ENCODE results near the gene MAGED1. TPM values are rescaled to one million over a fixed set of nuclear protein-coding genes. Genes with fewer than 3 reads are reported as not detected.

MAGED1 gene
- total and polyA plus RNA-seq, 7 donors: 27.0 to 51.4 (median 35.8) TPM

- TF ChIP-seq EP300 (IDR thresholded peaks at IDR 0.05): no peak
- TF ChIP-seq POLR2A (IDR thresholded peaks at IDR 0.05): no peak
- TF ChIP-seq POLR2AphosphoS5 (IDR thresholded peaks at IDR 0.05): no peak
- TF ChIP-seq, protein P1, sequence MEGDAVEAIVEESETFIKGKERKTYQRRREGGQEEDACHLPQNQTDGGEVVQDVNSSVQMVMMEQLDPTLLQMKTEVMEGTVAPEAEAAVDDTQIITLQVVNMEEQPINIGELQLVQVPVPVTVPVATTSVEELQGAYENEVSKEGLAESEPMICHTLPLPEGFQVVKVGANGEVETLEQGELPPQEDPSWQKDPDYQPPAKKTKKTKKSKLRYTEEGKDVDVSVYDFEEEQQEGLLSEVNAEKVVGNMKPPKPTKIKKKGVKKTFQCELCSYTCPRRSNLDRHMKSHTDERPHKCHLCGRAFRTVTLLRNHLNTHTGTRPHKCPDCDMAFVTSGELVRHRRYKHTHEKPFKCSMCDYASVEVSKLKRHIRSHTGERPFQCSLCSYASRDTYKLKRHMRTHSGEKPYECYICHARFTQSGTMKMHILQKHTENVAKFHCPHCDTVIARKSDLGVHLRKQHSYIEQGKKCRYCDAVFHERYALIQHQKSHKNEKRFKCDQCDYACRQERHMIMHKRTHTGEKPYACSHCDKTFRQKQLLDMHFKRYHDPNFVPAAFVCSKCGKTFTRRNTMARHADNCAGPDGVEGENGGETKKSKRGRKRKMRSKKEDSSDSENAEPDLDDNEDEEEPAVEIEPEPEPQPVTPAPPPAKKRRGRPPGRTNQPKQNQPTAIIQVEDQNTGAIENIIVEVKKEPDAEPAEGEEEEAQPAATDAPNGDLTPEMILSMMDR (IDR thresholded peaks at IDR 0.05): no peak
- H3K4me3 ChIP-seq: no peak overlapping the region
- no peaks in the 10 kb centered on the region for H3K9me3 ChIP-seq
- no peaks in the 10 kb centered on the region for H3K4me1 ChIP-seq
- WGBS, 2 donors: 86 to 92% methylated on average over 3 of the region's 3 CpGs
- no peaks in the 10 kb centered on the region for H3K36me3 ChIP-seq
- no peak for DNase-seq
- intact Hi-C loops (cut with DNase I): no loop called here
- no peak overlapping the region for H3K27ac ChIP-seq
- H3K27me3 ChIP-seq: no peaks in the 10 kb centered on the region
These were observed 27.2 kb upstream of the MAGED1 start for GRCh38 chrX:51866210-51866609.

- intact Hi-C loops (cut with DNase I): no loop called here
- no peak for TF ChIP-seq POLR2A (IDR thresholded peaks at IDR 0.05)
- no peak for TF ChIP-seq EP300 (IDR thresholded peaks at IDR 0.05)
- TF ChIP-seq, protein P1 (IDR thresholded peaks at IDR 0.05): no peak
- no peak for TF ChIP-seq POLR2AphosphoS5 (IDR thresholded peaks at IDR 0.05)
- Histone ChIP-seq H3K27ac (no peak overlapping the region), H3K4me1 (no peaks in the 10 kb centered on the region), H3K36me3 (no peaks in the 10 kb centered on the region), H3K27me3 (no peaks in the 10 kb centered on the region), H3K9me3 (no peaks in the 10 kb centered on the region), H3K4me3 (no peak overlapping the region)
- DNase-seq: no peak
- WGBS, 2 donors: 97 to 98% methylated on average over 1 of the region's 1 CpG
These were observed 25.8 kb upstream of the MAGED1 start for GRCh38 chrX:51867626-51868025.

DNA sequence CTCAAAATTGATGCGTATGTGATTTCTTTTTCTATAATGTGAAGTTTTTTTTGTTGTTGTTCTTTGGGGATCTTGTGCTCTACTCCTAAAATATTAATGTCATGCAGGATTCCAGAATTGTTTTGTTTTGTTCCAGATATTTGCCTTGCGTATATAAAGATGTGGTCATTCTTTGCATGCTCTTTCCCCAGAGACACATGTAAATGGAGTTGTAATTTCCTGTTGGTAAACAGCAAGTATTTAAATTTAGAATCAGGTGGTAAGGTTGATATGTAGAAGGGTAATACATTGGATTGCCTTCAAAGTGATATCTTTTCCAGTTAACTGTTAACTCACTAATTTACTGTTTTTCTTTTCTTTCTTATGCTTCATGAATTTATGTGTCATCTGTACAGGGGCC lies 23.1 kb upstream of the MAGED1 start:
- Histone ChIP-seq H3K9me3 (no peaks in the 10 kb centered on the region), H3K4me3 (no peak overlapping the region), H3K4me1 (no peaks in the 10 kb centered on the region), H3K27ac (no peak overlapping the region), H3K36me3 (no peaks in the 10 kb centered on the region), H3K27me3 (no peaks in the 10 kb centered on the region)
- WGBS, 2 donors: 96 to 97% methylated on average over 2 of the region's 2 CpGs
- no peak for DNase-seq
- intact Hi-C loops (cut with DNase I): no loop called here
- TF ChIP-seq POLR2AphosphoS5 (IDR thresholded peaks at IDR 0.05): no peak
- no peak for TF ChIP-seq POLR2A (IDR thresholded peaks at IDR 0.05)
- TF ChIP-seq, protein P1 (IDR thresholded peaks at IDR 0.05): no peak
- no peak for TF ChIP-seq EP300 (IDR thresholded peaks at IDR 0.05)

DNA sequence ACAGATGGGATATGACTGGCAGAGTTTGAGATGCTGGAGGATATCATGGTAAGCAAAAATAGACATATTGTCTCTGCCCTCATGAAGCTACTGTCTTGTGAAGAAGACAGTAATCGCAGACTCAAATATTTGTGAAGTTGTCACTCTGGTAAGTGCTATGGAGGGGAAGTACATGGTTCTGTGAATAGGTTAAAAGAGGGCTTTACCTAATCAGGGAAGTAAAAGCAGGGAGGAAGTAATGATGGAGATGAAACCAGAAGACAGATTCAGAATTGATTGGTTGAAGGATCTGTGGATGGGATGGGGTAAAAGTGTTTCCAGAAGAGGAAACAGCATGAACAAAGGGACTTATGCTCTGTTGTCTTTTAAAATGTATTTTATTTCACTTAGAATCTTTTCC lies 19.3 kb upstream of the MAGED1 start:
- intact Hi-C loops (cut with DNase I): no loop called here
- 81 to 100% methylated on average over 1 of the region's 1 CpG for WGBS, 2 donors
- Histone ChIP-seq H3K9me3 (no peaks in the 10 kb centered on the region), H3K27me3 (no peaks in the 10 kb centered on the region), H3K4me1 (no peaks in the 10 kb centered on the region), H3K4me3 (no peak overlapping the region), H3K36me3 (no peaks in the 10 kb centered on the region), H3K27ac (no peak overlapping the region)
- TF ChIP-seq EP300 (IDR thresholded peaks at IDR 0.05): no peak
- TF ChIP-seq, protein P1 (IDR thresholded peaks at IDR 0.05): no peak
- no peak for DNase-seq

- TF ChIP-seq POLR2AphosphoS5 (IDR thresholded peaks at IDR 0.05) (no peak), EP300 (IDR thresholded peaks at IDR 0.05) (no peak), POLR2A (IDR thresholded peaks at IDR 0.05) (no peak)
- TF ChIP-seq, protein P1 (IDR thresholded peaks at IDR 0.05): no peak
- no peaks in the 10 kb centered on the region for H3K36me3 ChIP-seq
- no peak overlapping the region for H3K27ac ChIP-seq
- WGBS, 2 donors: 82 to 90% methylated on average over 1 of the region's 1 CpG
- no peaks in the 10 kb centered on the region for H3K9me3 ChIP-seq
- H3K4me3 ChIP-seq: no peak overlapping the region
- H3K4me1 ChIP-seq: no peaks in the 10 kb centered on the region
- DNase-seq: no peak
- intact Hi-C loops (cut with DNase I): no loop called here
- no peaks in the 10 kb centered on the region for H3K27me3 ChIP-seq
These were observed 17.0 kb upstream of the MAGED1 start for GRCh38 chrX:51876441-51876840.
